Dedifferentiated amniotic fluid mesenchymal stem cell (primary cell): ENCODE results near the gene PIH1D1.

ENCODE experiments used
- DNase-seq: peaks from one replicate; pipeline ENCODE4 v3.0.0-alpha.2; 2016; ENCODE audit errors: extremely low spot score

The PIH1D1 gene

DNA sequence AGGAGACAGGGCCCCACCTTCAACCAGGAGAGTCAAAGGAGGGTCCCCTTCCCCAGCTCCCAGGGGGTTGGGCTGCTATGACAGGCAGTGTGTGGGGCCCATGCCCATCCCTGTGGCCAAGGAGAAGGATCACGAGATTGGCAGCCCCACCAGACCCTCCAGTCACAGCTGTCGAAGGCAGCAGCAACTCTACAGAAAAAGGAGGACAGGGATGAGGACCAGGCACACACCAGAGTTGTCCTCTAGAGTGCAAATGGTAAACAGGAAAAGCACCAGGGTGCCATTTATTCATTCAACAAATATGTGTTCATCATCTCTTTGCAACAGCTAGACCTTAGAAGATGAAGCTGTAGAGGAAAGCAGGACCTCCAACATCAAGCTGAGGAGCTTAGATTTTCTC, 32.4 kb downstream of the PIH1D1 start:
- no peak for DNase-seq

DNA sequence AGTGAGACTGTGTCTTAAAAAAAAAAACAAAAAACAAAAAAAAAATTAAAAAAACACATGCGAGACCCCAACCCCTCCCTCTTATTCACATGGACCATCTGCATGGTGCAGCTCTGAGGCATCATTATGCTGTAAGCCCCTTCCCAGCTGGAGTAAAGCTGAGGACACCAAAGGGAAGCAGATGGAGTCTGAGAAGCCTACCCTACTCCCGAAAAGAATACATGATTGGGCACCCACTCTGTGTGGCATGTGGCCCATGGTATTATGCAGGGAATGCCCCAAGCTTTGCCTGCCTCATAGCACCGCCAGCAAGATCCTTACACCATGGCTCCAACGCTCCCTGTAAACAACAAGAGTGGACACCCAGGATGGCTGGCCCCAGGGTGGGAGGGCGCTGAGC, 33.1 kb downstream of the PIH1D1 start:
- DNase-seq = no peak

DNA sequence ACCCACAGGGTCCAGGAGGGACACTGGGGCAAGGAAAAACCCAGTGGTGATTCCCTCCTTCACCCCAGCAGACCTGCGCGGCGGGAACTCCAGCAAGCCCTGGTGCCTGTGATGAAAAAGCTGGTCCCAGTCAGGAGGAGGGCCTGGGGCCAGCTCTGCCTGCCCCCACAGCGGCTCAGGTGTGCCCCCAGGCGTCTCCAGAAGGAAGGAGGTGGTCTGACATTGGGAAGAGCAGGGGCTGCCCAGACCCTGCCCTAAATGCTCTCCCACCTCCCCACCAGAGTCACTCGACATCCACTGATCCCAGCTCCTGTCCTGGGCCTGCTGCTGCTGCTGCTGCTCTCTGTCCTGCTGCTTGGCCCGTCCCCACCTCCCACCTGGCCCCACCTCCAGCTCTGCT, 34.5 kb downstream of the PIH1D1 start:
- no peak for DNase-seq

DNA sequence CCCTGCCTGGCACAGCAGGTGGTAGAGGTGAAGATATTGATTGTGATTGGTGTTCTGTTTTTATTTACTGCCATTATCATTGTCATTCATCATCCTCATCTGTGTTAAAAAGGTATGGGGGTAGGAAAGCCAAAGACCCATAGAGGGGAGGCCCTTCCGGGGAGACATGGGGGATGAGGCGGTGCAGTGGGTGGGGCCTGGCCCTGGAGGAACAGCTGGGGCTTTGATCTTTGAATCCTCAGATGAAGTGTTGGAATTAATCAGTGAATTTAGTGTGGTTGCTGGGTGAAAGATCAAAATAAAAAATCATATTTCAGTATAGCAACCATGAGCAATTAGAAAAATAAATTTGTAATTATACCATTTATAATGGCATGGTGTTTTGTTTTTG, 35.8 kb downstream of the PIH1D1 start:
- no peak for DNase-seq

DNA sequence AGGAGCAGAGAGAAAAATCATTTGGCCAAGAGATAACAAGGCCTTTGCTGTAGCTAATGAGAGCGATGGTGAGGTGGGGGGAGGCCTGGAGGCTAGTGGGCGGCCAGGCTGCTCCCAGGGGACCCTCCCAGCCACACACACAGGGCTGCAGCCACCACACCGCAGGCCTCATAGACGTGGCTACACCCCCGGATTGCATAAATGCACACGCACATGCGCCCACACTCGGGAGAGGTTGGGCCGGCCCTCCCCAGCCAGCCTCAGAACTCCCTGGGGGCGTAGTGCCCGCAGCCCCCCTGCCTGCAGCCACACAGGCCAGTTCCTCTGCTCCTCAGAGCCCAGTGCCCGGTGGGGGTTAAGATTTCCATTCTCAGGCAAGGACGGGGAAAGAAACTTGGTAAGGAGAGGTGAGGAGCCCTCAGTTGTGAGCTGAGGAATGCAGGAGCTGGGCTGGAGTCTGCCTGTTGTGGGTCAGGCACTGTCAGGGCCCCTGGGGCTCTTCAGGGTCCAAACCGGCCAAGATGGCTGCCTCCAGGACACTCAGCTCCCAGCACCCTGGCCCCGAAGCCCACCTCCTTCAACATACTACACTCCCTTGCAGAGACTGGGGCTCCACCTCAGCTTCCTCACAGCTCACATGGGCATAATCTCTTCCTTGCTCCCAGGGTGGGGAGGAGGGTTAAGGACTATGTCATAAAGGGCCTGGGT, 36.4 kb downstream of the PIH1D1 start:
- DNase-seq = no peak

DNA sequence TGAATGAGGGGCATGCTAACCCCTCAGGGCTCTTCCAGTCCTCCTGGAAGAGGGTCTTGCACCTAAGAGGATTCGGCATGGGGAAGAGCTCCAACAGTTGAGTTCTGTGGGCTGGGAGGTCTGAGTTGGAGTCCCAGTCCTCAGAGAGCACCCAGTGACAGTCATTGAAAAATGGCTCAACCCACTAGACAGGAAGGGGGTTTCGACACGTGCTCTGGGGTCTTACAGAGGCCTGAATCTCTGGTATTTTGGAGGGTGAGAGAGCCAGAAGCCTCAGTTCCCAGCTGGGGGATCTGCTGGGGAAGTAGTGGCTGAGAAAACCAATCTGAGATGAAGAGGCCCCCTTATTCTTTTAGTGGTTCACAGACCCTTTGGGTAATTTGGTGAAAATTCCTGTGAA, 37.4 kb downstream of the PIH1D1 start:
- DNase-seq = no peak

DNA sequence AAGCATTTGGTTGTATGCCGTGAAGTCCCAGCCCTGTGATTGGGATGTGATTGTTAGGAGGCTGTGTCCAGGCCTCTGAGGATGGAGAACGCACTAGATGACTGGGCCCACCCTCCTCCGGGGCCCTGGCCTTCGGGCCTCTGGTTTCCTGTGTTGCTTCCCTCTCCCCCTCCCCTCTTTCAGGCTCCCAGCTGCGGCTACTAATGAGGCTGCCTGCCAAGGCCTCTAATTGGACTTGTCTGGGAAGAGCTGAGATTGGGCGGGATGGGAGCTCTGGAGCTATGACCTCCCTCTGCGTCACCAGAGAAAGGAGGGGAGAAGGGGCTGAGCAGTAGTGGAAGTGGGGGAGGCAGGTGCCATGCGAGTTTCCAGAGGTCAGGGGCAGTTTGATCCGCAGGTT, 38.3 kb downstream of the PIH1D1 start:
- DNase-seq = no peak

DNA sequence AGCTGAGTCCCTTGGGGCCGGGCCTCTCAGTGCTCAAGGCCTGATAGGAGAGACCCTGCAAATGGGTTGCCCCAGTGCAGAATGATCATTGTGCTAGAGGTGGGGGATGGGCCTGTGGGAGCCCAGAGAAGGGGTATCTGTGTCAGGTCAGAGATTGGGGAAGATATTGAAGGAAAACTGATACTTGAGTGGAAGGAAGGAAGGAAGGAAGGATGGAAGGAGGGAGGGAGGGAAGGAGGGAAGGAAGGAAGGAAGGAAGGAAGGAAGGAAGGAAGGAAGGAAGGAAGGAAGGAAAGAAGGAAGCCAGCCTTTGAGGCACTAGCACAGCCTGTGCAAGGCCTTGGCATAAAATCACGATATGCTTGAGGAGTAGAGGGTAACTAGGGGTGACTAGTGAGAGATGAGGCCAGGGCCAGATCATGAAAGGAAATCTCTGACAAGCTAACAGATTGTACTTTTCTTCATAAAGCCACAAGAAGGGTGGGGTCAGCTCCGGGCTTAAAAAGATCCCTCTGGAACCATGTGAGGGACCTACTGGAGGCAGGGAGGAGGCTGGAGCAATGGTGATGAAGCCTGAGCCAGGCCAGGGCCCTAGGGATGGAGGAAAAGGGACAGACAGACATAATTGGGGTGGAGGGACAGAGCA, 39.8 kb downstream of the PIH1D1 start:
- no peak for DNase-seq

DNA sequence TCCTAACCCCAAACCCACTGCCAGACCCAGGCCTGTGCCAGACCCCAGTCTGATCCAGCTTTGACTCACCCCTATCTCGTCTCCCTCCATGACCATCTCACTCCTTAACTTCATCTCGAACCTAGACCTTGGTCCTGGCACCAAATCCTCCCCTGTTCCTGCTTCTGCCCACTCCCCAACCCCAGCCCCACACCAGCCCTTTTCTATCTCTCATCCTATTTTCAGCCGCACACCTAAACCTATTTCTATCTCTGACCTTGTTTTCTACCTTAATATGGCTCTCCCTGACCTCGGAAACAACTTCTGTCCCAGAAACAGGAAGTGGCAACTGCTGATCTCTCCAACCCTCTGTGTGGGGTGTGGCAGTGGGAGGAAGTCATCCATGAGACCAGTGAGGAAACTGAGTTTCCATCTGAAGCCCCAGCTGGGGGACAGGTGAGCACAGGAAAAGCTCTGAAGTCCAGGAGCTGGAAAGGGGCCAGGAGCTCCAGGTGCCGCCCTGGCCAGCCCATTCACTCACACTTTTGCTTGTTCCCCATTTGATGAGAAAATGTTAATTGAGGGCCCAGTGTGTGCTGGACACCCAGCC, 42.1 kb downstream of the PIH1D1 start:
- no peak for DNase-seq

DNA sequence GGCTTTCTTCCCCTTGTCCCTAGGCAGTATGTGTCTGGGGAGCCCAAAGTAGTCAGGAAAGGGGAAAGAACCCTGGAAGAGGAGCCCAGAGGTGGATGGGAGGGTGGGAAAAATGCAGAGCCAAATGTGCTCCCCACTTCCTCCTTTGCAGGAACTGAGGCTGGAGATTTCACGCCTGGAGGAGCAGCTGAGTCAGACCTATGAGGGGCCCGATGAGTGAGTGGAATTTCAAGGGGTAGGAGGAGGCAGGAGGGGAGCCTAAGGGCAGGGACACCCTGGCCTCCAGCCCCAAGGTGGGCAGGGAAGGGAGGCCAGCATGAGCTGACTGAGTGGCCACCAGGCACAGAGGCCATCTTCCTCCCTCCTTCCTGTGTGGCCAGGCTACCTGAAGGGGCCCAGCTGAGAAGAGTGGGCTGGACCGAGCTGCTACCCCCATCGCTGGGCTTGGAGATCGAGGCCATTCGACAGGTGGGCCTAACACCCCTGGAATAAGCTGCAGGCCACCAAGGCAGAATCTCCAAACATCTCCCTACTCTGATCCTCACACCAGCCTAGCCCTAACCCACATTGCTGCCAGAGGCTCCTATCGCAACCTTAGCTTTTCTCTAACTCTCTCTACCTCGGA, 42.7 kb downstream of the PIH1D1 start:
- no peak for DNase-seq

DNA sequence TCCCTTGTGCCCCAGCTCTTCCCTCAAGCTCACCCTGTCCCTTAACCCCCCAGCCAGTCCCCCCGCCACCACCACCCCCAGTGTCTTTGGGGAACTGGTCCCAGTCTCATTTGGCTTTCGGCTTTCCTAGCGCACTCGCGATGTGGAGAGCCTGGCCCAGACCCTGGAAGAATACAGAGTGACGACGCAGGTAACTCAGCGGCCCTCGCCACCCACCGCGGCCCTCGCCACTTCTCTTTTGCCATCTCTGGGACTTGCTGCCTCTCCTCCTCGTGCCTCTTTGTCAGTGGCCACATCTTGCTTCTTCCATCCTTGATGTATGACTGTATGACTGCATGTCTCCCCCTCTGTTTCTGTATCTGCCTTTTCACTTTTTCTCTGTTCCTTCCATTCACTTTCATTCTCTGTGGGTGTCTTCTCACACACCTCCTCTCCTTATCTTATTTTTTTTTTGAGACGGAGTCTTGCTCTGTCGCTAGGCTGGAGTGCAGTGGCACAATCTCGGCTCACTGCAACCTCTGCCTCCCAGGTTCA, 44.1 kb downstream of the PIH1D1 start:
- DNase-seq = no peak

DNA sequence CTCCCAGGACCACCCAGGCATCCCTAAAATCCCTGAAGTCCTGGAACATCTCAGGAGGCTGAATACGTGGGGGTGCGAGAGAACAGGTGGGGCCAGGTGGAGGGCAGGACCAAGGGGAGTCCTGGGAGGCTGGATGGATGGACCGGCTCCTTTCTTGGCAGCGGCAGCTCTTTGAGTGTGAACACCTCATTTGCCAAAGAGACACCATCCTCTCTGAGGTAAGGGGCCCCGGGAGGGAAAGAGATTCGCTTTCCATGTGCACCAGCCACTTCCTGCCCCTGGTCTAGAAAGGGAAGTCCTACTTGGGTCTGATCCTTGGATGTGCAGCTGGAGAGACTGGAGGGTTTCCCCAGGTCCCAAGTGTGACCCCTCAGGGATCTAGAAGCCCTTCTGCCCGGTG, 44.5 kb downstream of the PIH1D1 start:
- DNase-seq = no peak

DNA sequence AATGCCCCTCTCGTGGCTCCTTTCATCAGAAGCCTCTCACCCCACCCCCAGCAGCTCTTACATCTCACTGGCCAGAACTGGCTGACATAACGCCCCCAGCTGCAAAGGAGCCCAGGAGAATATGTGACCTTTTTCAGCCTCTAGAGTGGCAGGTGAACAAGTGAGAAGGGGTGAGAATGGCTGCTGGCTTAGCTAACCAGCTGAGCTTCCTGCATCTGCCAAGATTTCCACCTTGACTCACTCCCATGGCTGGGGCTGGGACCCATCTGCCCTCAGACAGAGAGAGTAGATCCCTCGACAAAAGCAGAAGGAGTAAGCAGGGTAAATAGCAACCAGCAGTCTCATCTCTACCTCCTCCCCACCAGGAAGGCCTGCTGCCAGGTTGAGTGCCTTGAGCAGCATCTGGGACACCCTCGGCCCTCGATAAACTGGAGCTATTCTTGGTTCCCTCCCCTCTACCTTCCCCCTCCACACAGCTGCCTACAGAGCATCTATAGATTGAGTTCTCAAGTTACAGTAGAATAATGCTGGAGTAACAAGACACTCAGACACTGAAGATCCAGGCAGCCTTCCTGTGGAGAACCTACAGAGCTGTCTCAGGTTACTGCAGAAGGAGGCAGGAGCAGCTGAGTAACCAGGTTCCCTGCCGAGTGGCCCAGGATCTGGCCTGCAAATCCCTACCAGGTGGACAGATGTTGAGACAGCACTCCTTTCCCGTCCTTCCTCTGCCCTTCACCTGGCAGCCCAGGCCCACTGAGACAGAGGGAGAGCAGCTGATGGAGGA, 48.0 kb downstream of the PIH1D1 start:
- no peak for DNase-seq

DNA sequence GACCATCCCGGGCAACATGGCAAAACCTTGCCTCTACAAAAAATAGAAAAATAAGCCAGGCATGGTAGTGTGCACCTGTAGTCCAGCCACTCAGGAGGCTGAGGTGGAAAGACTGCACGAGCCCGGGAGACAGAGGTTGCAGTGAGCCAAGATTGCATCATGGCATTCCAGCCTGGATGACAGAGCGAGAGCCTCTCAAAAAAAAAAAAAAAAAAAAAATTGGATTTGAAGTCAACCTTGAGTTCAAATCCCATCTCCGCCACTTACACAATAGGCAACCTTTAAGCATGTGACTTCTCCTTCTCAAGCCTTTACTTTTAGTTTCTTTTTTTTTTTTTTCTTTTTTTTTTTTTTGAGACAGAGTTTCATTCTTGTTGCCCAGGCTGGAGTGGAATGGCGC, 51.6 kb downstream of the PIH1D1 start:
- no peak for DNase-seq

DNA sequence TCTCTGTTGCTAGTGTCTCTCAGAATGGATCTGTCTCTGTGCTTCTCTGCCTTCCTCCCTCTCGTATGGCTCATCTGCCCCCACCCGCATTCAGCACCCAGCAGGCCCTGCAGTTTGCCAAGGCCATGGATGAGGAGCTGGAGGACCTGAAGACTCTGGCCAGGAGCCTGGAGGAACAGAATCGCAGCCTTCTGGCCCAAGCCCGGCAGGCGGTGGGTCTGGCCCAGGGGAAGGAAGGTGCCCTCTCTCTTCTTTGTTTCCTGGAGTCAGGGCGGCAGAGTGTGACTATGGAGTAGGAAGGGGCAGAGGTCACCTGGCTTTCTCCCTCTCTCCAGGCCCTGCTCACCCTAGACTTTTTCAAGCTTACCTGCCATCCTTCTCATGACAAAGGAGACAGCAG, 52.7 kb downstream of the PIH1D1 start:
- no peak for DNase-seq

DNA sequence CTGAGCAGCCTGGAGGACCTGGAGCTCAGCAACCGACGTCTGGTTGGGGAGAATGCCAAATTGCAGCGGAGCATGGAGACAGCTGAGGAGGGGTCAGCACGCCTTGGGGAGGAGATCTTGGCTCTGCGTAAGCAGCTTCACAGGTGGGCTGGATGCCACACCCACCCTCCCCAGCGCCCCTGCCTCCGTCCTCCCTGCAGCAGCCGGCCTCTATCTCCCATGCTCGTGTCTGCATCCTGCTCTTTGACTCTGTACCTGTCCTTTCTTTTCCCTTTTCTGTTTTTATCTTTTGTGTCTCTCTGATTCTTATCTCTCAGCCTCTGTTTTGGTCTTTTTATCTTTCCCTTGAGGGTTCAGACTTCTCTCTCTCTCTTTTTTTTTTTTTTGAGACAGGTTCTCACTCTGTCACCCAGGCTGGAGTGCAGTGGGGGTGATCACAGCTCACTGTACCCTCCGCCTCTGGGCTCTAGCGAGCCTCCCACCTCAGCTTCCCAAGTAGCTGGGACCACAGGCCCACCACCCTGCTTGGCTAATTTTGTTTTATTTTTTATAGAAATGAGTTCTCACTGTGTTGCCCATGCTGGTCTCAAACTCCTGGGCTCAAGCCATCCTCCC, 53.5 kb downstream of the PIH1D1 start:
- no peak for DNase-seq

DNA sequence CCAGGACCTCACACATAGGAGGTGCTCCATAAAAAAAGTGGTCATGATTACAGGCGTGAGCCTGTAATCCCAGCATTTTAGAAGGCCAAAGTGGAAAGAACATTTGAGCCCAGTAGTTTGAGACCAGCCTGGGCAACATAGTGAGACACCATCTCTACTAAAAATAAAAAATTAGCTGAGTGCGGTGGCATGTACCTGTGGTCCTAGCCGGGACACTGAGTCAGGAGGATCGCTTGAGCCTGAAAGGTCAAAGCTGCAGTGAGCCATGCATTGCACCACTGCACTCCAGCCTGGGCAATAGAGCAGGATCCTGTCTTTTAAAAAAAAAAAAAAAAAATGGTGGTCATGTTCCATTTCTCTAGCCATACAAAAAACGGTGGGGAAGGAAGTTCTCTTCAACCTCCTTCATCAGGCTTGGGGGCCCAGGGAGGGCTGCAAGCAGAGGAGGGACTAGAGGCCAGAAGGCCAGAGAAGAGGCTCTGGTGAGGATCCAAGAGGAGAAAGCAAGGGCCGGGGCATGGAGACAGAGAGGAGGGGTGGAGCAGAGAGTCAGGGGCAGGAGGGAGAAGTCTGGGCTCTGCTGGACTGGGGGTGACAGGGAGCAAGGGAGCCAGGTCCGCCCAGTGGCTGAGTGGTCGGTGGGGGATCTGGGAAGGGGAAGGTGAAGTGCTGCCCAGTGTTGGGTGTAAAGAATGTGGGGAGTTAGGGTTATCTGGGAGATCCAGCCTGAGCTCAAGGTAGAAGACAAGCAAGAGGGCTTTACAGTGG, 54.7 kb downstream of the PIH1D1 start:
- no peak for DNase-seq
